ENCODE results near the gene HSD3B7.
"Not testable (repeated sequence)": the region's sequence is repeated elsewhere in the genome, so short reads cannot be mapped to it uniquely, and the experiment has no call there.

HSD3B7 gene

DNA sequence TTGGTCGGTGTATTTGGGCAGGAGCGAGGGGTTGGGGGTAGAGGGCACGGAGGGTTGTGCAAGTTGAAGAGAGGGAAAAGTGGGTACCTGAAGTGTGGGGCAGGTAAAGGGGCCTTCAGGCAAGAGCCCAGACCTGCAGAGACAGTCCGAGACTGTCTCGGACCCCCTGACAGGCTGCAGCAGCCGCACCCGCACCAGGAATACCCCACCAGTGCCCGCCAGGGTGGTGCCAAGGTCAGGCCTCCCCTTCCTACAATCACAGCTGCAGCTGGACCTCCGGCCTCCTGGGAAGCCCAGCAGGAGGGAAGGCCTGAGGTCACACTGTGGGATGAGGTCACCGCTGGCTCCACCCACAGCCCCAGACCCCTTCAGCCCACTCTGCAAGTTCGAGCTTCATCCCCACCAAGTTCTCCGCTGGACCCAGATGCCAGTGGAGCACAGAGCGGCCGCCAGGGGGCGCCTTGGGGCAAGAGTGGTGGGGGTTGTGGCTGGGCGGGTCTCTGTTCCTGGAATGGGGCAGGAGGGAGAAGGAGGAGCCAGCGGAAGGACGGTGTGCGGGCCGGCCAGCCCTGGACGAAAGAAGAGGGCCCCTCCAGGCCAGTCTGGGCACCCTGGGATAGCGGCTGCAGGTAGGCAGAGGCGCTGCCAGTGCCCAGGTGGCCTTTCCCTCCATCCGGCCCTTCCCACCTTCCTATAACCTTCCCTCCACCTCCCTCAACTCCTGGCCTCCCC is at the start of gene HSD3B7:
Gene HSD3B7, plus strand, starts transcription at position 539 of the 732 bp plus-strand sequence. CDS start 452 bp downstream, outside the sequence.
- DNase-seq (ENCODE audit: low read depth), result peak; percentile 26

DNA sequence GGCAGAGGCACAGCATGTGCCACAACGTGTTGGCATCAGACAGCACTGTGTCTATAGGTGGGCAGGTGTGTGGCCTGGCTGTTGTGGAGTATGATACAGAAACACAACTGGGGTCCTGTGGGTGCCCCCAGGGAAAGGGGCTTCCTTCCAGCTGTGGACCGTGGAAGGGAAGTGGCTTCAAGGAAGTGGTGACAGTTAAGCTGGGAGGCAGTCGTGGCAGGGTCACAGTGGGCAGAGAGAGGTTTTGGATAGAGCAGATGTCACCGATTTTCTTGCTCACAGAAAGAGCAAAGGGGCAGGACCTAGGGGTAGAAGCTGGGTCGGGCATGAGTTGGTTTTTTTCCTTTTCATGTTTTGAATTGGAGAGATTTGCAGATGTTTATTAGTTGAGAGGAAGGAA is 47.3 kb upstream of the HSD3B7 start:
- no peak for DNase-seq (ENCODE audit: low read depth)

DNA sequence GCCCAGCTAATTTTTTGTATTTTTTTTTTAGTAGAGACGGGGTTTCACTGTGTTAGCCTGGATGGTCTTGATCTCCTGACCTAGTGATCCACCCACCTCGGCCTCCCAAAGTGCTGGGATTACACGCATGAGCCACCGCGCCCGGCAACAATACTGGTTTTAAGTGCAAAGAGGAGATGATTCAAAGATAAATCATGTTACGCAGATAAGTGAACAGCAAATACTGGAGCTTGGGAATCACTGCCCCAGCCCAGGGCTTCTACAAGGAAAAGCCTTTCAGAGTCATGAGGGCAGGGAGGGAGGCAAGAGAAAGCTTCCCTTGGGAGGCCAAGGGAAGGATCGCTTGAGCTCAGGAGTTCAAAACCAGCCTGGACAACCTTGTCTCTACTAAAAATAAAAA is 45.4 kb upstream of the HSD3B7 start:
- DNase-seq (ENCODE audit: low read depth), result not testable (repeated sequence)

DNA sequence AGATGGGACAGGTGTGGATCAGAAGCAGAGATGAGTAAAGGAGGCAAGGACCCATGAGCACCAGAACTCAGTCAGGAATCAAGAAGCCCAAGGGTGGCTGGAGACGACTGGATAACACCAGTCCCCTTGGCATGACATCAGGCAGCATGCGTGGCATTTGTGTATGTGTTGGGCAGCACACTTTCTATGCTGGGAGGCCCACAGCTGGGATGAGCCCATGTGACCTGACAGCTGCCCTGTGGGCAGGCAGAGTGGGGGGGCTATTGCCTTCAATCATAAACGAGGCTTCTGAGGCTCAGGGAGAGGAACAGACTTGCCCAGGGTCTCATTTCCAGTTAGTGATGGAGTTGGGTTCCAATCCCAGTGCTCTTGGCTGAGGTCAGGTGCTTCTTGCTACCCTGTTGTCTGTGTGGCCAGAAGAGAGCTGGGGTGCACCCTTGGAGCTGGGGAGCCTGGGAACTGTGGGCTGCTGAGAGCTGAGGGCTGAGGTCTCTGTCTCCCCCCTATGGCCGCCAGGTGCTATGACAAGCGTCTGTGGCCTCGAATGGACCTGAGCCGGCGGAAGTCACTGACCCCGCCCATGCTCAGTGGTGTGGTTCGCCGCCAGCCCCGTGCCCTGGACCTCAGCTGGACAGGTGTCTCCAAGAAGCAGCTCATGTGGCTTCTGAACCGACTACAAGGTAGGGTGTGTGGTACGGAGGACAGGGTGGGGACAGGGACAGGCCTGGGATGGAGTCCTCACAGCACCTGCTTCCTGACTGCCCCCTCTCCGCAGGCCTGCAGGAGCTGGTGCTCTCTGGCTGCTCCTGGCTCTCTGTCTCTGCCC is 43.2 kb upstream of the HSD3B7 start:
- DNase-seq (ENCODE audit: low read depth), result no peak

DNA sequence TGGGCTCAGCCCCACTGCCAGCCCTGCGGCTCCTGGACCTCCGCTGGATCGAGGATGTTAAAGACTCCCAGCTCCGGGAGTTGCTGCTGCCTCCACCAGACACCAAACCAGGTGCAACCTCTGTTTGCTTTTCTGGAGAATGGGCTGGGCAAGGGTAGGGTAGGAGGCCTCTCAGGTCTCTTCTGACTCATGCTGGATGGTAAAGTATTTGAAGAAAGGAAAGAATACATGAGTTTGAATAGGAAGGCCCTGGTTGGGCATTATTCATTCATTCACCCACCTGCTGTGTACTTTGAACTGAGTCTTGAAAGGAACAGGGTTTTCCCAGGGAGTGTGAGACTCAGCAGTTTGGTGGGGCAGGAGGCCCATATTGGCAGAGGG is 42.6 kb upstream of the HSD3B7 start:
- DNase-seq (ENCODE audit: low read depth), result no peak

DNA sequence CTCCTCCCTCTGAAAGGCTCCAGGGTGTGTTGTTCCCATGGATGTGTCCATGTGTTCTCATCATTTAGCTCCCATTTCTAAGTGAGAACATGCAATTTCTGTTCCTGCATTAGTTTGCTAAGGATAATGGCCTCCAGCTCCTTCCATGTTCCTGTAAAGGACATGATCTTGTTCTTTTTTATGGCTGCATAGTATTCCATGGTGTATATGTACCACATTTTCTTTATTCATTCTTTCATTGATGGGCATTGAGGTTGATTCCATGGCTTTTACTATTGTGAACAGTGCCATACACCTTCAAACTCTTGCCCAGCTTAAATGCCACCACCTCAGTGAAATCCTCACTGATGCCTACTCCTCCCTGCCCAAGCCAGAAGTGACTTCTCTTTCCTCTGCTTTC is 40.7 kb upstream of the HSD3B7 start:
- no peak for DNase-seq (ENCODE audit: low read depth)

DNA sequence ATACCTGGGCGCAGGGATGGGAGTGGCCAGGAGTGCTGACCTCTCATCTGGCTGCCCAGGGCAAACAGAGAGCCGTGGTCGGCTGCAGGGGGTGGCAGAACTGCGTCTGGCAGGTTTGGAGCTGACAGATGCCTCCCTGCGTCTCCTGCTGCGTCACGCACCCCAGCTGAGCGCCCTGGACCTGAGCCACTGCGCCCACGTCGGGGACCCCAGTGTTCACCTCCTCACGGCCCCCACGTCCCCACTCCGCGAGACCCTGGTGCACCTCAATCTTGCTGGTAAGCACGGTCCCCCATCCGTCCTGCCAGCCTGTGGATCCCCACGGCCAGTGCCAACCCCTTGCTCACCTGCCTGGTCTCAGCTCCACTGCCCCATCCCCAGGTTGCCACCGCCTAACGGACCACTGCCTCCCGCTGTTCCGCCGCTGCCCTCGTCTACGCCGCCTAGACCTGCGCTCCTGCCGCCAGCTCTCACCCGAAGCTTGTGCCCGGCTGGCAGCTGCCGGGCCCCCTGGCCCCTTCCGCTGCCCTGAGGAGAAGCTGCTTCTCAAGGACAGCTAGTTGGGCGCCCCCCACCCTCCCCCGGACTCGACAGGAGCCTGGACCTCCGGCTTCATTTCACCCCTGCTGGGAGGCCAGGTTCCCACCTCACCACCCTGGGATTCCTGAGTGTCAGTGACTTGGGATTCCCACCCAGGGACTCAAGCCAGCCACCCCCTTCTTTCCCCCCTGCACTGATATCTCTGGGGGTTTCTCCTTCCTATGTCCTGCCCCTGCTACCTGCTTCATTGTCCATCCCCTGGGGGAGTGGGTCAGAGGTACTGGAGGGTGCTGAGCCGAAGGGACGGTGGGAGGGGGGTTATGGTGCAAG is 38.1 kb upstream of the HSD3B7 start:
- no peak for DNase-seq (ENCODE audit: low read depth)

DNA sequence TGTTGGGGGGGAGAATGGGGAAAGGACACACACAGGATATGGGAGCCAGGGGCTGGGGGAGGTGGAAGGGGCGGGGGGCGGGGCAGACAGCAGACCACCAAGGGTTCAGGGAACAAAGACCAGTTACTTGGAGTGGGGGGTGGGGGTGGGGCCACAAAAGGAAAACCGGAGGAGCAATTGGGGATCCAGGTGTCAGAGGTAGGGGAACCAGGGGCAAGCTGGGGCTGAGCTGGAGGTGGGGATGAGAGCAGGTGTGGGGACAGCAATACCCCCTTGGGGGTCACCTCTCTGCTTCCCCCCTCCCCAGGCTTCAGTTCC is 37.5 kb upstream of the HSD3B7 start:
- DNase-seq (ENCODE audit: low read depth), result no peak

DNA sequence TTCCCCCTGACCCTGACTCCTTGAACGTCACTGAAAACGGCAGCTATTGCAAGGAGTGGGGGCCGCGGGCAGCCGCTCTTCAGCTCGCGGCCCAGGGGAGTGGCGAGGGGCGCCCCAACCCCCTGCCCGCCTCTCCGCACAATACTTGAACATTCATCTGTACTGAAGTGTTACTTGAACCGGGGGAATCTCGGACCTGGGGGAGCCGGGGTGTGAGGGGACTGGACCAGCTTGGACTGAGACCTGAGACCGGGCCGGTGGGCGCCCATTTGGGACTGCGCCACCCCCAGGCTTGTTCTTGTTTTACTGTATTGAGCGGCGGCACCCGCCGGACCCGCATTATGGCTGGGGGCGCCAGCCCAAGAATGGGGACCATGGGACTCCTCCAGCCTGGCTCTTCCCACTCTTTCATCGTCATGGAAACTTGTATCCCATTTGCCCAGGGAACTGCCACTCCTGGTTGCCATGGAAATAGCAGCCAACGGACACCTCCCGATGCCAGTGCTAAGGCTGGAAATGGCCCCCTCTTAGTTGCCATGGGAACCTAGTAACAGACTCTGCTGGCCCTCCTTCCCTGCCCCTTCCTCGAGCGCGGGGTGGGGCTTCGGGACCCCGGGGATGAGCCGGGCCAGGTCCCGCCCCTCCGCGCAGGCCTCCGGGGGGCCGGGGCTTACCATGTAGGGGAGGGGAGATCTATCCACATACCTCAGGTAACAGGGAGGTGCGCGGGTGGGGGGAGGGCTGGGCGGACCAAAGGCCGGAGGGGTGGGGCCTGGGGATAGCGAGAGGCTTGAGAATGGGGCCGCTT is 36.9 kb upstream of the HSD3B7 start:
- peak; percentile 74 for DNase-seq (ENCODE audit: low read depth)

DNA sequence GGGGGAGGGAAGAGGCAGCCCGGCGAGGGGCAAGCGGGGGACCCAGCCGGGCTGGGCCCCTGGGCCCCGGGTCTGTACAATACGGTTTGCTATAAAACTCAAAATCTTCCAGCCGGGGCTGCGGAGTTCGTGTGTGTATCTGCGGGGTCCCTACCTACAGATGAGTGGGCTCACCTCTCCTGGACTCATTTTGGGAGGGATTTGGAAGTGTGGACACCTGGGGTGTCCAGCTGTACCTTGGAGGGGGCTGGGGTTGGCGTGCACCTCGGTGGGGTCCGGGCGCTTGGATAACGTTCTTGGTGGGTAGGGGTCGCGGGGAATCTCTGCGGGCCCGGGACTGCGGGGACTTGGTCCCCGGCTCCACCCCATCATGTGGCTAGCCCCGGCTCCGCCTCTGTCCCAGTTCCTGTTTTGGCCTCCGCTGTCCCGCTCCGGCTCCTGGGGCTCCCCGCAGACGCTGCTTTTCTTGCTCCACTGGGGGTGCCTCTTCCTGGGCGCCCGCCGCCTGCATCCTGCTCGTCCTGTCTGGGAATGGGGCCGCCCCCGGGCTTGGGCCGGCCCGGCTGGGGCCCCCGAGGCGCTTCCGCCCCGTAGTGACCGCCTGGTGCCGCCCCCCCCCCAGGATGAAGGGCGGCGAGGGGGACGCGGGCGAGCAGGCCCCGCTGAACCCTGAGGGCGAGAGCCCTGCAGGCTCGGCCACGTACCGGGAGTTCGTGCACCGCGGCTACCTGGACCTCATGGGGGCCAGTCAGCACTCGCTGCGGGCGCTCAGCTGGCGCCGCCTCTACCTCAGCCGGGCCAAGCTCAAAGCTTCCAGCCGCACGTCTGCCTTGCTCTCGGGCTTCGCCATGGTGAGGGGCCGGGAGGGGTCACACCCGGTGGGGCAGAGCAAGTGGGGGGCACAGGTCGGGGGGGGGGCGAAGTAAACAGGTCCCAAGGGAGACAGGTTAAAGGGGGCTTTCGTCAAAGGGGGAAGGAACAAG is 36.0 kb upstream of the HSD3B7 start, which contains the start of gene ORAI3:
Gene ORAI3, plus strand, starts transcription at position 402 of the 983 bp plus-strand sequence. Its CDS starts 222 bp downstream, at position 624.
- no peak for DNase-seq (ENCODE audit: low read depth)

DNA sequence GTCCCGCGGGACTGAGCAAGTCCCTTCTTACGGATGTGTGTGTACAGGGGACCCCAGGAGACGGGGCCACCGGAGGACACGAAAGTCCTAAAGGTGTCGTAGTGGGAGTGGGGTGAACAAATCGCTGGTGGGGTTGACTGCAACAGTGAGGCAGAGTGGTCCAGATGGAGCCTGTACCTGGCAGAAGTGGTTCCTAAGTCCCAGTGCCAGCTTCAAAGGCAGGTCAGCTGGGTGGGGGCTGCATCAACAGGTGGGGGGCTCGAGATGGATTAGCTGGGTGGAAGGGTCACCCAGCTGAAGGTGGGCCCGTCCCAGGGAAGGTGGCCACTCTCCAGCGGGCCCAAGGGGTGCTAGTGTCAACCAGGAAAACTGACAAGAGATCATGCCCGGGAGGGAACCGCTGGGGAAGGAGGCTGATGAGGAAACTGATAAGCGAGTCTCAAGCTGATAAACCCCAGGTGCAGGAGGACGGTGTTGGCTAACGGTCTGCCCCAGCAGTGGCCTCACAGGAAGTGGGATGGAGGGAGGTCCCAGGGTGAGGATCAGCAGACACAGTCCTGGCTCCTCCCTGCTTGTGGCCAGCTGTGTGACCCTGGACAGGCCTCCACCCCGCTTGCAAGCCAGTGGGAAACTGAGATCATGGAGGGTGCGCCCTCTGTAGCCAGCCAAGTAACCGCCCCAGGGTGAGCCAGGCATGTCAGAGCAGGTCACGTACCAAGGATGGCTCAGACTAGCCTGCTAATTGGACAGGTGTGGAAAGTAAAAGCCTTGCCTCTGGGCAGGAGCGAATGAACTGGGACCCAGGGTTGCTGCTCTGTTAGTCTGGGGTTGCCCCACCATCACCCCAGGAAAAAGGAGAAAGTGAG is 35.1 kb upstream of the HSD3B7 start:
- no peak for DNase-seq (ENCODE audit: low read depth)

DNA sequence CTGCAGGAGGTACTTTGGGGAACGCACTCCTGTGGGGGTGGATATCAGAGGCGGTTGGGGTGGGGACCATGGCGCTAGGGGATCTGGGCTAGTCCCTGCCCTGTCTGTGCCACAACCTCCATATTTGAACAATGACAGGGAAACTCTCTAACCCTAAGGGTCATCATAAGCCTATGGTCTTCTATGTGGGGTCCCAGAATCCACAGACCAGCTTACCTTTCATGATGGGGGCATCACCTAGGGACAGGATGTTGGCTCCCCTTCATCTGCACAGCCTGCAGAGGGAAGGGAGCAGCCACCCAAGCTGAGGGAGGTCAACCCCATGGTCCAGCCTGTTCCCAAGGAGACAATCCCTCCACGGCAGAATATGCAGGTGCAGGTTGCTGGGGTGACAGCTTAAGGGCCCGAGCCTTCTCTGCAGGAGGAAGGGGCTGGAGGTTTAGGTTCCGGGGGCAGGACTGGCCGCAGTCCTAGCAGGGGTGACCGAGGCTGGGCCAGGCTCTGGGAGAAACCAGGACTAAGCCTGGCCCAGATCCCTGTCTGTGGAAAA is 34.4 kb upstream of the HSD3B7 start:
- DNase-seq (ENCODE audit: low read depth), result no peak

DNA sequence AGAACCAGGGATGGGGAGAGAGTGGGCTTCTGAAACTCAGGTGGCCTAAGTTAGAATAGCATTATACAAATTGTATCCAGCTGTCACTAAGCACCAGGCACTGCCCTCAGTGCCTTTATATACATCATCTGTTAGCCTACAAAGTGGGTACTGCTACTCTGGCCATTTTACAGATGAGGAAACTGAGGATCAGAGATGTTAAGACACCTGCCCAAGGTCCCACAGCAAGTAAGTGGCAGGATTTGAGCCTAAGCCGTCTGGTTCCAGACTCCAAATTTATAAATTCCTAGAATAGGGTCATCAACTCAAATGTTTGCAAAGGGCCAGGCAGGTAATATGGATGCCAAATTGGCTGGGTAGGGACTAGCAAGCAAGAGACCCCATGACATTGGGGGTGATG is 33.8 kb upstream of the HSD3B7 start:
- no peak for DNase-seq (ENCODE audit: low read depth)

DNA sequence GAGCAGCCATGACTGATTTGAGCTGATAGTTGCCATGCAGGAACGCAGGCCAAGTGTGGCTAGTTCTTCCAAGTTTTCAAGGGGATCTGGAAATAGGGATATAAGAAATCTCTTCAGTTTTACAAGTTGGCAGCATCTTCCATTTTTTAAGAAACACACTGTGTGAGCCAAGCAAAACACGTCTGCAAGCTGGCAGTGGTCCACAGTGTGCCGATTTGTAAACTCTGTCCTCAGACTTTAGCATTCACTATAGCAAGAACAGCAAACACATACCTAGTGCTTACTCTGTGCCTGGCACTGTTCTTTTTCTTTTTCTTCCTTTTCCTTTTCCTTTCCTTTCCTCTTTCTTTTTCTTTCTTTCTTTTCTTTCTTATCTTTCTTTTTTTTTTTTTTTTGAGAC is 33.3 kb upstream of the HSD3B7 start:
- DNase-seq (ENCODE audit: low read depth), result no peak

DNA sequence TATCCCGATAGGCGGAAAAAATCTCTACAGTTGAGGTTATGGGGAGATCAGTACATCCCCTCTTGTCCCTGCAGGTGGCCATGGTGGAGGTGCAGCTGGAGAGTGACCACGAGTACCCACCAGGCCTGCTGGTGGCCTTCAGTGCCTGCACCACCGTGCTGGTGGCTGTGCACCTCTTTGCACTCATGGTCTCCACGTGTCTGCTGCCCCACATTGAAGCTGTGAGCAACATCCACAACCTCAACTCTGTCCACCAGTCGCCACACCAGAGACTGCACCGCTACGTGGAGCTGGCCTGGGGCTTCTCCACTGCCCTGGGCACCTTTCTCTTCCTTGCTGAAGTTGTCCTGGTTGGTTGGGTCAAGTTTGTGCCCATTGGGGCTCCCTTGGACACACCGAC is 31.9 kb upstream of the HSD3B7 start:
- no peak for DNase-seq (ENCODE audit: low read depth)

DNA sequence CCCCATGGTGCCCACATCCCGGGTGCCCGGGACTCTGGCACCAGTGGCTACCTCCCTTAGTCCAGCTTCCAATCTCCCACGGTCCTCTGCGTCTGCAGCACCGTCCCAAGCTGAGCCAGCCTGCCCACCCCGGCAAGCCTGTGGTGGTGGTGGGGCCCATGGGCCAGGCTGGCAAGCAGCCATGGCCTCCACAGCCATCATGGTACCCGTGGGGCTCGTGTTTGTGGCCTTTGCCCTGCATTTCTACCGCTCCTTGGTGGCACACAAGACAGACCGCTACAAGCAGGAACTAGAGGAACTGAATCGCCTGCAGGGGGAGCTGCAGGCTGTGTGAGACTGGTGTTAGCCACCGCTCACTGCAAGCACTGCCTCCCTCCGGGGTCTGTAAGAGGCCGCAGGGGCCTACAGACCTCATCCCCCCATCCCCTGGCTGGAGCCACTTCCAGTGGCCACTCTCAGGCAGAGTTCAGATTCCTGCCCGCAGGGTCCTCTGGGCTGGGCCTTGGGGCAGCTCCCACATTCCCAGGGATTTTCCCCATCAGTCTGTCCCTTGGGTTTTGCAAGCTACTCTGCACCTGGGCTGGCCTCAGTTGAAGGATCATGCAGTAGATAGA is 31.4 kb upstream of the HSD3B7 start:
- DNase-seq (ENCODE audit: low read depth), result no peak

DNA sequence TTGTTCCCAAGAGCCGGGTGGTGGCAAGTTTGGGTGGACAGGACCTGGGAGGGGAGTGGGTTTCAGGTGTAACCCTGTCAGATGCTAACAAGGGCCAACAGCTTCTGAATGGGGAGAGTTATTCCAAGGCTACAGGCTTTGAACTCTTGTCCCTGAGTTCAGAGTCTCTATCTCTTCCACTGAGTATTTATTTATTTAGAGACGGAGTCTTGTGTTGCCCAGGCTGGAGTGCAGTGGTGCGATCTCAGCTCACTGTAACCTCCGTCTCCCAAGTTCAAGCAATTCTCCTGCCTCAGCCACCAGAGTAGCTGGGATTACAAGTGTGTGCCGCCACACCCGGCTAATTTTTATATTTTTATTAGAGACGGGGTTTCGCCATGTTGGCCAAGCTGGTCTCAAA is 30.0 kb upstream of the HSD3B7 start:
- no peak for DNase-seq (ENCODE audit: low read depth)

DNA sequence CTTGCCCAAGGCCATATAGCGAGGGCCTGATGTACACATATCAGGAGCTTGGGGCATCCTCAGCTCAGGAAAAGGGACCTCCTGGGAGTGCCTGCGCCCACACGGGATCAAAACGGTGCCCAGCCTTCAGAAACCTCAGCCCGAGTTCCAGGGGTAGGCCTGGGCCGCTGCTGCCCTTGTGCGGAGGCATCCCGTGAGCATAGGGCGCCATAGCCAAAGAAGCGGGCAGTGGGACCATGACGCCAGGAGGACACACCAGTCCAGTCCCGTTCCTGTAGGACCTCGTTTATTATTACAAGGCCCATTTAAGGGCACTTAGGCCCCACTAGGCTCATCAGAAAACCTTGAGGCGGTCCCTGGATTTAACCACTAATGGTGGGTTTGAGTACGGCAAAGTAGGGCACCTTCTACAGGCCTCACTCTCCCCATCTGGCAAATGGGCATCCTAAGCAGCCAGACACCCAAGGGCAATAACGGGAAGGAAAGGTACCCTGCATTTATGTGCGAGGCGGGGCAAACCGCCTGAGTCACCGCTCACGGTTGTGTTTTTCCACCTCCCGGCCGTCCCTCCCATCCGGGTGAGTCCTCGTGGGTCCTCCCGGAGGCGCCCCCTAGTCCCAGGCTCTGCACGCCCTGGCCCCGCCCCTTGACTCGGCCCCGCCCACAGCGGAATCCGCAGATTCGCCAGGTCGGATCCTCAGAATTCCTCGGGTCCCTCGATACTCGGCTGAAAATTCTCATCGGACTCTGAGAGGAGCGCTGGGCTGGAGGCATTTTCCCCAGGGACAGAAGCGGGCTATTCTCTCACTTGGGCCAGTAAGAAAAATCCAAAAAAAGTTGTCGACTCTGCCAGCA is 28.2 kb upstream of the HSD3B7 start:
- peak; percentile 64 for DNase-seq (ENCODE audit: low read depth)
